ENCODE results near the gene FOXP1.

- TF ChIP-seq, protein P1, sequence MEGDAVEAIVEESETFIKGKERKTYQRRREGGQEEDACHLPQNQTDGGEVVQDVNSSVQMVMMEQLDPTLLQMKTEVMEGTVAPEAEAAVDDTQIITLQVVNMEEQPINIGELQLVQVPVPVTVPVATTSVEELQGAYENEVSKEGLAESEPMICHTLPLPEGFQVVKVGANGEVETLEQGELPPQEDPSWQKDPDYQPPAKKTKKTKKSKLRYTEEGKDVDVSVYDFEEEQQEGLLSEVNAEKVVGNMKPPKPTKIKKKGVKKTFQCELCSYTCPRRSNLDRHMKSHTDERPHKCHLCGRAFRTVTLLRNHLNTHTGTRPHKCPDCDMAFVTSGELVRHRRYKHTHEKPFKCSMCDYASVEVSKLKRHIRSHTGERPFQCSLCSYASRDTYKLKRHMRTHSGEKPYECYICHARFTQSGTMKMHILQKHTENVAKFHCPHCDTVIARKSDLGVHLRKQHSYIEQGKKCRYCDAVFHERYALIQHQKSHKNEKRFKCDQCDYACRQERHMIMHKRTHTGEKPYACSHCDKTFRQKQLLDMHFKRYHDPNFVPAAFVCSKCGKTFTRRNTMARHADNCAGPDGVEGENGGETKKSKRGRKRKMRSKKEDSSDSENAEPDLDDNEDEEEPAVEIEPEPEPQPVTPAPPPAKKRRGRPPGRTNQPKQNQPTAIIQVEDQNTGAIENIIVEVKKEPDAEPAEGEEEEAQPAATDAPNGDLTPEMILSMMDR (conservative IDR thresholded peaks at IDR 0.05; ENCODE audit: low read depth, low read length) = no peak
- TF ChIP-seq EZH2 (IDR thresholded peaks at IDR 0.05; ENCODE audit: borderline replicate concordance, low read depth, low read length, poor library complexity, severe bottlenecking) = no peak
Observed at GRCh38 chr3:71322154-71322553, 261.4 kb downstream of the FOXP1 start.
